ENCODE data around the gene FAM53B. TPM values are rescaled to one million over a fixed set of nuclear protein-coding genes. Genes with fewer than 3 reads are reported as not detected.

FAM53B gene
- total RNA-seq, 2 experiments from 2014 or later, result 56.6 to 58.5 TPM

DNA sequence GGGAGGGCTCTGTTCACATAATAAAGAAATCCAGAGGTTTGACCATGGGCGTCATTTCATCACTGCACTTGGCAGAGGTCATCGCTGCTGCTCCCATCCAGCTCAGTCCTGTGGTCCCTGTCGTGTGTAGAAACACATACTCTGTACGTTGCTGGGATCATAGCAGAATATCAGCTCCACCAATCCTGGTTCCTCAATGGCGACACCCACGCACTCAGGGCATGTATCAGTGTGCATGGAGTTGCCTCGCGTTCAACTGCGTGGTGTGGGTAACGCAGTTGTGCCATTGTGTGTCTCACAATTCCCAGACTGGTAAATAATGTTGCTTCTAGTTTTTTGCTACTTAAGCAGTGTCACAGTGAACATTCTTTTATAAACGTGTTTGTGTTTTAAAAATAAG, 171.4 kb downstream of the FAM53B start:
- TF ChIP-seq, protein P1, sequence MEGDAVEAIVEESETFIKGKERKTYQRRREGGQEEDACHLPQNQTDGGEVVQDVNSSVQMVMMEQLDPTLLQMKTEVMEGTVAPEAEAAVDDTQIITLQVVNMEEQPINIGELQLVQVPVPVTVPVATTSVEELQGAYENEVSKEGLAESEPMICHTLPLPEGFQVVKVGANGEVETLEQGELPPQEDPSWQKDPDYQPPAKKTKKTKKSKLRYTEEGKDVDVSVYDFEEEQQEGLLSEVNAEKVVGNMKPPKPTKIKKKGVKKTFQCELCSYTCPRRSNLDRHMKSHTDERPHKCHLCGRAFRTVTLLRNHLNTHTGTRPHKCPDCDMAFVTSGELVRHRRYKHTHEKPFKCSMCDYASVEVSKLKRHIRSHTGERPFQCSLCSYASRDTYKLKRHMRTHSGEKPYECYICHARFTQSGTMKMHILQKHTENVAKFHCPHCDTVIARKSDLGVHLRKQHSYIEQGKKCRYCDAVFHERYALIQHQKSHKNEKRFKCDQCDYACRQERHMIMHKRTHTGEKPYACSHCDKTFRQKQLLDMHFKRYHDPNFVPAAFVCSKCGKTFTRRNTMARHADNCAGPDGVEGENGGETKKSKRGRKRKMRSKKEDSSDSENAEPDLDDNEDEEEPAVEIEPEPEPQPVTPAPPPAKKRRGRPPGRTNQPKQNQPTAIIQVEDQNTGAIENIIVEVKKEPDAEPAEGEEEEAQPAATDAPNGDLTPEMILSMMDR (conservative IDR thresholded peaks at IDR 0.05; ENCODE audit: low read length), result no peak
- TF ChIP-seq EZH2phosphoT487 (IDR thresholded peaks at IDR 0.05; ENCODE audit: borderline replicate concordance, low read depth, low read length), result no peak
- POLR2A ChIA-PET, result no interaction called here
- no peak for DNase-seq (ENCODE audit: low spot score)
- no peaks in the 10 kb centered on the region for H3K79me2 ChIP-seq (ENCODE audit: insufficient read depth, low read depth, low read length)
- H3K36me3 ChIP-seq (ENCODE audit: insufficient read depth, low read length), result peaks cover 15% of the 10 kb centered on the region; the same call in 1 of the 2 replicates
- H3K4me3 ChIP-seq (ENCODE audit: low read depth, low read length, poor library complexity, severe bottlenecking), result no peak overlapping the region
- H3K27ac ChIP-seq (ENCODE audit: low read depth, low read length, poor library complexity, severe bottlenecking), result no peak overlapping the region
- H4K20me1 ChIP-seq (ENCODE audit: insufficient read depth, low read length), result no peaks in the 10 kb centered on the region; the same call in 1 of the 2 replicates
- H3K4me1 ChIP-seq (ENCODE audit: insufficient read depth, low read length, poor library complexity, severe bottlenecking), result peaks cover 17% of the 10 kb centered on the region
- H3K9me3 ChIP-seq (ENCODE audit: low read length), result 0 out of 2 replicates have a peak, but pooled peaks cover 7% of the 10 kb centered on the region
- no peaks in the 10 kb centered on the region for H3K9me2 ChIP-seq (ENCODE audit: insufficient read depth, low read length)
- no peak overlapping the region for H2AFZ ChIP-seq (ENCODE audit: low read length)
- CTCF ChIA-PET (ENCODE audit: unreplicated experiment), result no interaction called here
- H3K4me2 ChIP-seq (ENCODE audit: low read length), result no peak overlapping the region
- no TSS peak for BruUV-seq (replicated peaks)
- intact Hi-C loops (cut with micrococcal nuclease; ENCODE audit: unreplicated experiment), result no loop called here

DNA sequence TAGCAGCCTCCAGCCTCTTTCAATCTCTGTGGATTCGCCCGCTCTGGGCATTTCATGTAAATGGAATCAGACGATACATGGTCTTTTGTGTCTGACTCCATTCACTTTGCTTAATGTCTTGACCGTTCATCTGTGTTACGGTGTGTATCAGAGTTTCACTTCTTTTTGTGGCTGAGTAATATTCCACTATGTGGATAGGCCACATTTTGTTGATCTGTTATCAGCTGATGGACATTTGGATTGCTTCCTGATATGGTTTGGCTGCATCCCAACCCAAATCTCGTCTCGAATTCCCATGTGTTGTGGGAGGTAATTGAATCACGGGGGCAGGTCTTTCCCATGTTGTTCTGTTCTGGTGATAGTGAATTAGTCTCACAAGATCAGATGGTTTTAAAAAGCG, 173.5 kb downstream of the FAM53B start:
- intact Hi-C loops (cut with micrococcal nuclease; ENCODE audit: unreplicated experiment), result loop anchor here (1.0 kb wide), 1 partner anchor 40 kb away; no protein-coding TSS in a partner anchor
- ChIA-PET POLR2A (interaction anchor here (1.0 kb wide), 1 partner anchor 21 kb away, joined by 3 read pairs; no protein-coding TSS in a partner anchor), CTCF (ENCODE audit: unreplicated experiment) (no interaction called here)
- H3K4me3 ChIP-seq (ENCODE audit: low read depth, low read length, poor library complexity, severe bottlenecking), result no peak overlapping the region
- DNase-seq (ENCODE audit: low spot score), result no peak
- no peak overlapping the region for H3K27ac ChIP-seq (ENCODE audit: low read depth, low read length, poor library complexity, severe bottlenecking)
- peaks cover 15% of the 10 kb centered on the region; the same call in 1 of the 2 replicates for H3K36me3 ChIP-seq (ENCODE audit: insufficient read depth, low read length)
- no peaks in the 10 kb centered on the region for H3K9me2 ChIP-seq (ENCODE audit: insufficient read depth, low read length)
- TF ChIP-seq, protein P1 (conservative IDR thresholded peaks at IDR 0.05; ENCODE audit: low read length), result no peak
- no peak for TF ChIP-seq EZH2phosphoT487 (IDR thresholded peaks at IDR 0.05; ENCODE audit: borderline replicate concordance, low read depth, low read length)
- H3K4me2 ChIP-seq (ENCODE audit: low read length), result no peak overlapping the region
- H3K9me3 ChIP-seq (ENCODE audit: low read length), result 0 out of 2 replicates have a peak, but pooled peaks cover 7% of the 10 kb centered on the region
- H3K79me2 ChIP-seq (ENCODE audit: insufficient read depth, low read depth, low read length), result no peaks in the 10 kb centered on the region
- no TSS peak for BruUV-seq (replicated peaks)
- no peaks in the 10 kb centered on the region for H4K20me1 ChIP-seq (ENCODE audit: insufficient read depth, low read length)
- H2AFZ ChIP-seq (ENCODE audit: low read length), result no peak overlapping the region
- H3K4me1 ChIP-seq (ENCODE audit: insufficient read depth, low read length, poor library complexity, severe bottlenecking), result peaks cover 26% of the 10 kb centered on the region
